HepG2 (cell line): ENCODE results near the gene ZNF284. TPM values are rescaled to one million over a fixed set of nuclear protein-coding genes. Genes with fewer than 3 reads are reported as not detected.

ENCODE experiments used
- ARNTL ChIP-seq: sonication (generic); formaldehyde crosslinking; IDR thresholded peaks from 2 replicates; pipeline ENCODE4 v1.4.0; 2020; ENCODE audit warnings: mild to moderate bottlenecking, missing genetic modification reagents
- CBX1 ChIP-seq: IDR thresholded peaks from one replicate; pipeline ENCODE4 v1.6.1; 2016; ENCODE audit warnings: antibody characterized with exemption, low read depth
- CBX5 ChIP-seq: sonication (generic); formaldehyde crosslinking; IDR thresholded peaks from 2 replicates; pipeline ENCODE4 v1.4.0; 2020; ENCODE audit warnings: missing genetic modification reagents, borderline replicate concordance
- CSRNP1 ChIP-seq: sonication (generic); formaldehyde crosslinking; IDR thresholded peaks from 2 replicates; pipeline ENCODE4 v1.8.1; 2023; ENCODE audit warnings: mild to moderate bottlenecking, missing genetic modification reagents
- KDM4B ChIP-seq: sonication (generic); formaldehyde crosslinking; IDR thresholded peaks from 2 replicates; pipeline ENCODE4 v1.4.0; 2020; ENCODE audit warnings: missing genetic modification reagents
- RERE ChIP-seq: IDR thresholded peaks from 2 replicates; pipeline ENCODE4 v1.6.1; 2016; ENCODE audit warnings: low read depth, missing genetic modification reagents, missing compliant biosample characterization
- RFXANK ChIP-seq: IDR thresholded peaks from 2 replicates; pipeline ENCODE4 v1.6.1; 2016
- SAFB2 ChIP-seq: sonication (generic); formaldehyde crosslinking; IDR thresholded peaks from 2 replicates; pipeline ENCODE4 v1.5.1; 2020; ENCODE audit warnings: missing genetic modification reagents, low read depth, mild to moderate bottlenecking, borderline replicate concordance
- YEATS4 ChIP-seq: sonication (generic); formaldehyde crosslinking; IDR thresholded peaks from 2 replicates; pipeline ENCODE4 v1.4.0; 2020; ENCODE audit warnings: missing genetic modification reagents, borderline replicate concordance
- ZNF460 ChIP-seq: sonication (generic); formaldehyde crosslinking; IDR thresholded peaks from 2 replicates; pipeline ENCODE4 v1.5.1; 2020; ENCODE audit warnings: missing genetic modification reagents, mild to moderate bottlenecking, borderline replicate concordance
- ZNF670 ChIP-seq: sonication (generic); formaldehyde crosslinking; IDR thresholded peaks from 2 replicates; pipeline ENCODE4 v1.8.0; 2022; ENCODE audit warnings: mild to moderate bottlenecking, missing genetic modification reagents, borderline replicate concordance
- polyA plus RNA-seq, 8 experiments: library from polyadenylated mRNA; depleted of rRNA in 3 of 8; stranded (reverse) in 7 of 8; unstranded in 1 of 8; fragments of >200 nt; fragmentation: Illumina TruSeq in 4 of 8; extraction: Trizol in 4 of 8; gene quantifications; 2 replicates each; pipeline versions ENCODE4 v1.2.1 to v1.2.3, GENCODE V29; 2011 to 2016; ENCODE audit warnings: low read depth in 4 of 8, missing spikeins in 1 of 8, mixed read lengths in 1 of 8; ENCODE audit not compliant: insufficient read depth in 1 of 8
- total RNA-seq, 5 experiments: library from RNA; depleted of rRNA; stranded (reverse); fragments of >200 nt; fragmentation: Illumina TruSeq; extraction: Trizol; gene quantifications; 2 replicates each; pipeline ENCODE4 v1.2.3, GENCODE V29; 2016; ENCODE audit warnings: low read depth in 1 of 5
- TF ChIP-seq, protein P1 (sequence below): sonication (generic); formaldehyde crosslinking; IDR thresholded peaks from 2 replicates; pipeline ENCODE4 v1.4.0; 2020; ENCODE audit warnings: mild to moderate bottlenecking, missing genetic modification reagents

The ZNF284 gene
- total and polyA plus RNA-seq, 2 of the 13 experiments (the other 11 are each of a cell fraction or from before 2014, with no cell fraction given), result 1.2 to 2.3 TPM

DNA sequence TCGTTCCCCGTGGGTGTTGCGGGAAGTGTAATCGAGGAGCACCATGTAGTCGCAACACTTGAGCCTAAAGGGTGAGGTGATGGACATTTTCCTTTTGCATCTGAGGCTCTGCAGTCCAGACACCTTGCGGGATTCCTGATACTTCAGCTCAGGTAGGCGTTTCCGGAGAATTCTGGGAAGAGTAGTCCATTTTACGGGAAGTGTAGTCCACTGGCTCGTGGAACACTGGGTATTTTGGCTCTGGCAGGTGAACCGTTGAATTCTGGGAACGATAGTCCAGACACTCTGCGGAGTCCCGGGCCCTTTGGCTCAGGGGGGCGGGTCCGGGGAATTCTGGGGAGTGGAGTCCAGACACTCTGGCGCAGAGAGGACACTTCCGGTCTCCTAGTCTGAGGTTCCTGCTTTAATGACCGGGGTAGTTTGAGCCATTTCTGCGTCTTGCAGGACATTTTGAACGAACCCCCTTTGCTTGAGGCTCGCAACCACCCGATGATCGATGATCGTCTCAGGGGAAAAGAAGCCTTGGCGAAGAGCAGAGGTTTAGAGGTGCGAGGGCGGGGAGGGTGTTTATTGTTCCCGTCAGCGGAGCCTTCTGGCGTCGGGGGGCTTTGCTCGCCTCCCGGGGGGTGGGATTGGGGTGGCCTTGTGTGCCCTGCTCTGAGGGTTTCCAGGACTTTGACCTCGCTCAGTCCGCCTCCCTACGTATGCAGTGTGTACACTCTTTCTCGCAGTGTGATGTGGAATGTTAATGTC is 20.1 kb upstream of the ZNF284 start, which contains the start of gene ZNF223 (continued):
- no peak for TF ChIP-seq RERE (CRISPR knock-in tag)
- no peak for TF ChIP-seq RFXANK (CRISPR knock-in tag)
- TF ChIP-seq SAFB2 (CRISPR knock-in tag), result no peak
- TF ChIP-seq ZNF670 (CRISPR knock-in tag), result no peak
- TF ChIP-seq CSRNP1, result 0 out of 2 replicates have a peak, but pooled peaks have one; percentile 33
- no peak for TF ChIP-seq KDM4B (CRISPR knock-in tag)
- TF ChIP-seq ARNTL, result peak; percentile 39
- no peak for TF ChIP-seq ZNF460
- TF ChIP-seq, protein P1, sequence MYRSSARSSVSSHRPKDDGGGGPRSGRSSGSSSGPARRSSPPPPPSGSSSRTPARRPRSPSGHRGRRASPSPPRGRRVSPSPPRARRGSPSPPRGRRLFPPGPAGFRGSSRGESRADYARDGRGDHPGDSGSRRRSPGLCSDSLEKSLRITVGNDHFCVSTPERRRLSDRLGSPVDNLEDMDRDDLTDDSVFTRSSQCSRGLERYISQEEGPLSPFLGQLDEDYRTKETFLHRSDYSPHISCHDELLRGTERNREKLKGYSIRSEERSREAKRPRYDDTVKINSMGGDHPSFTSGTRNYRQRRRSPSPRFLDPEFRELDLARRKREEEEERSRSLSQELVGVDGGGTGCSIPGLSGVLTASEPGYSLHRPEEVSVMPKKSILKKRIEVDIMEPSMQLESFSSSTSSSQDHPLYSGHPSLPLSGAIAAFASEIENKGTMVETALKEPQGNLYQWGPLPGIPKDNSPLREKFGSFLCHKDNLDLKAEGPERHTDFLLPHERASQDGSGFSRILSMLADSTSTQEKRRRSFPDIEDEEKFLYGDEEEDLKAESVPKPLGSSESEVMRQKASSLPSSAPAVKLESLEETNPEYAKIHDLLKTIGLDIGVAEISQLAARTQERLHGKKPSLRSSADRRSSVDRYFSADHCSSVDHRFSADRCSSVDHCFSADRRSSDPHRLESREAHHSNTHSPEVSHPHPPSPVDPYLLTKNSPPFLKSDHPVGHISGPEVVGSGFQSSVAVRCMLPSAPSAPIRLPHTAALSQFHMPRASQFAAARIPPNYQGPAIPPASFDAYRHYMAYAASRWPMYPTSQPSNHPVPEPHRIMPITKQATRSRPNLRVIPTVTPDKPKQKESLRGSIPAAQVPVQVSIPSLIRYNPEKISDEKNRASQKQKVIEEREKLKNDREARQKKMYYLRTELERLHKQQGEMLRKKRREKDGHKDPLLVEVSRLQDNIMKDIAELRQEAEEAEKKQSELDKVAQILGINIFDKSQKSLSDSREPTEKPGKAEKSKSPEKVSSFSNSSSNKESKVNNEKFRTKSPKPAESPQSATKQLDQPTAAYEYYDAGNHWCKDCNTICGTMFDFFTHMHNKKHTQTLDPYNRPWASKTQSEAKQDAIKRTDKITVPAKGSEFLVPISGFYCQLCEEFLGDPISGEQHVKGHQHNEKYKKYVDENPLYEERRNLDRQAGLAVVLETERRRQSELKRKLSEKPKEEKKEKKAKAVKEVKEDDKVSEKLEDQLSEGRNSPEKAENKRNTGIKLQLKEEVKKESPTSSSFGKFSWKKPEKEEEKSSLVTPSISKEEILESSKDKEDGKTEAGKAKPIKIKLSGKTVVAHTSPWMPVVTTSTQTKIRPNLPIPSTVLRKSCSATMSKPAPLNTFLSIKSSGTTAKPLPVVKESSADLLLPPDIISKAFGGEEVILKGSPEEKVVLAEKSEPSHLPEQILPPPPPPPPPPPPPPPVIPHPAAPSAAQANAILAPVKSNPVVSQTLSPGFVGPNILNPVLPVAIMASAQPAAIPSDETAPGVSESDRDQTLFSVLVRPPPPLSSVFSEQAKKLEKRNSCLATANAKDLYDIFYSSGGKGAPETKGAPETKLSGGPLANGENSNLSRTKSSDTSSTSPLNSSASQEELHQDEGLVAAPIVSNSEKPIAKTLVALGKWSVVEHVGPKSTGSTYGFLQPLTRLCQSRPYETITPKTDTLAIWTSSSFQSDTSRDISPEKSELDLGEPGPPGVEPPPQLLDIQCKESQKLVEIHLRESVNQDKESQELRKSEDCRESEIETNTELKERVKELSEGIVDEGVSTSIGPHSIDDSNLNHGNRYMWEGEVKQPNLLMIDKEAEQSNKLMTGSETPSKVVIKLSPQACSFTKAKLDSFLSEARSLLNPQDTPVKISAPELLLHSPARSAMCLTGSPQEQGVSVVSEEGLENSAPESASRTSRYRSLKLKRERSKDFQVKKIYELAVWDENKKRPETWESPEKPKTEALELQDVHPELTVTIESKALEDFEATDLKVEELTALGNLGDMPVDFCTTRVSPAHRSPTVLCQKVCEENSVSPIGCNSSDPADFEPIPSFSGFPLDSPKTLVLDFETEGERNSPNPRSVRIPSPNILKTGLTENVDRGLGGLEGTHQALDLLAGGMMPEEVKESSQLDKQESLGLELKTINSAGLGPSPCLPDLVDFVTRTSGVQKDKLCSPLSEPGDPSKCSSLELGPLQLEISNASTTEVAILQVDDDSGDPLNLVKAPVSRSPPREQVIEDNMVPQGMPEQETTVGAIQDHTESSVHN, result no peak
- peak; percentile 68 for TF ChIP-seq YEATS4
- TF ChIP-seq CBX1, result no peak
- TF ChIP-seq CBX5 (CRISPR knock-in tag), result peak; percentile 68; the same call in 1 of the 2 replicates
